ENCODE results near the gene TEX51.

The TEX51 gene

GRCh38 chr2:126898636-126899035 lies at the start of gene TEX51:
Gene TEX51 (plus strand): TSS chr2:126898890. CDS start chr2:126898919, 29 bp downstream.
- TF ChIP-seq CTCF (IDR thresholded peaks at IDR 0.05; ENCODE audit: low read depth, low read length) = no peak
- DNase-seq (ENCODE audit: extremely low read depth, low read depth) = no peak

- no peak for DNase-seq (ENCODE audit: extremely low read depth, low read depth)
- TF ChIP-seq CTCF (IDR thresholded peaks at IDR 0.05; ENCODE audit: low read depth, low read length) = no peak
Observed at GRCh38 chr2:126849054-126849453, 49.6 kb upstream of the TEX51 start.

GRCh38 chr2:126849486-126849885 lies 49.2 kb upstream of the TEX51 start:
- no peak for TF ChIP-seq CTCF (IDR thresholded peaks at IDR 0.05; ENCODE audit: low read depth, low read length)
- no peak for DNase-seq (ENCODE audit: extremely low read depth, low read depth)

GRCh38 chr2:126849991-126850535 lies 48.6 kb upstream of the TEX51 start:
- TF ChIP-seq CTCF (IDR thresholded peaks at IDR 0.05; ENCODE audit: low read depth, low read length) = no peak
- DNase-seq (ENCODE audit: extremely low read depth, low read depth) = no peak

- no peak for TF ChIP-seq CTCF (IDR thresholded peaks at IDR 0.05; ENCODE audit: low read depth, low read length)
- DNase-seq (ENCODE audit: extremely low read depth, low read depth) = no peak
Observed at GRCh38 chr2:126850940-126851339, 47.8 kb upstream of the TEX51 start.

GRCh38 chr2:126851756-126852155 lies 46.9 kb upstream of the TEX51 start:
- no peak for TF ChIP-seq CTCF (IDR thresholded peaks at IDR 0.05; ENCODE audit: low read depth, low read length)
- DNase-seq (ENCODE audit: extremely low read depth, low read depth) = no peak

- TF ChIP-seq CTCF (IDR thresholded peaks at IDR 0.05; ENCODE audit: low read depth, low read length) = no peak
Observed at GRCh38 chr2:126852361-126852760, 46.3 kb upstream of the TEX51 start.

More at GRCh38 chr2:126852361-126852760, 46.3 kb upstream of the TEX51 start:
- no peak for DNase-seq (ENCODE audit: extremely low read depth, low read depth)
